HG02678 (cell line): Measurements from ENCODE around the gene LRP5.

Experiments used
- ATAC-seq: cut with Tn5 transposase; IDR thresholded peaks from one replicate; pipeline ENCODE4 v1.9.1; 2021; ENCODE audit warnings: mild to moderate bottlenecking, moderate library complexity; ENCODE audit not compliant: unreplicated experiment

The LRP5 gene

GRCh38 chr11:68497761-68498160 lies 185.4 kb downstream of the LRP5 start:
- ATAC-seq, result no peak

GRCh38 chr11:68498321-68498720 lies 185.9 kb downstream of the LRP5 start:
- ATAC-seq, result no peak
